Keratinocyte (primary cell): ENCODE data around the gene PPP1R37. TPM values are rescaled to one million over a fixed set of nuclear protein-coding genes. Genes with fewer than 3 reads are reported as not detected.

Experiments used
- DNase-seq: peaks from one replicate; pipeline ENCODE4 v3.0.0-alpha.2; 2011; ENCODE audit warnings: low read depth, missing footprints, low spot score
- FAIRE-seq: peaks from 2 replicates; lab custom pipeline; 2011; peaks lifted over from hg19 to GRCh38; lab: Jason Lieb, UNC
- H2AFZ ChIP-seq: 2 replicates; pipeline ENCODE4 v1.6.0; 2012; ENCODE audit warnings: low read length, control low read depth, inconsistent platforms; ENCODE audit not compliant: control insufficient read depth
- H3K27ac ChIP-seq: 2 replicates; pipeline ENCODE4 v1.5.1; 2011; ENCODE audit warnings: low read length; ENCODE audit not compliant: control insufficient read depth, insufficient read depth
- H3K27me3 ChIP-seq: 3 replicates; pipeline ENCODE4 v1.6.0; 2011; ENCODE audit warnings: low read length; ENCODE audit not compliant: control insufficient read depth, insufficient read depth; ENCODE audit errors: extremely low read depth
- H3K36me3 ChIP-seq, 2 experiments: 2 replicates in 1 of 2; 3 replicates in 1 of 2; pipeline ENCODE4 v1.5.1; 2011; ENCODE audit warnings: low read length in 2 of 2, mild to moderate bottlenecking in 1 of 2; ENCODE audit not compliant: control insufficient read depth in 2 of 2, insufficient read depth in 2 of 2; ENCODE audit errors: extremely low read depth in 1 of 2
- H3K4me1 ChIP-seq: 3 replicates; pipeline ENCODE4 v1.5.1; 2011; ENCODE audit warnings: low read length; ENCODE audit not compliant: control insufficient read depth, insufficient read depth; ENCODE audit errors: extremely low read depth
- H3K4me2 ChIP-seq: 3 replicates; pipeline ENCODE4 v1.6.0; 2011; ENCODE audit warnings: low read depth, low read length; ENCODE audit not compliant: control insufficient read depth, insufficient read depth; ENCODE audit errors: extremely low read depth
- H3K4me3 ChIP-seq, 3 experiments: fragments of 200-600 bp in 1 of 3; sonication (generic) in 1 of 3; 2 replicates in 2 of 3; 3 replicates in 1 of 3; pipeline ENCODE4 v1.5.1; 2011 to 2016; ENCODE audit warnings: low read length in 3 of 3, mild to moderate bottlenecking in 3 of 3, control low read depth in 2 of 3, inconsistent platforms in 1 of 3, low read depth in 1 of 3, mixed read lengths in 1 of 3, mixed run types in 1 of 3, moderate library complexity in 1 of 3; ENCODE audit not compliant: control insufficient read depth in 2 of 3, insufficient read depth in 2 of 3; ENCODE audit errors: extremely low read depth in 1 of 3
- H3K79me2 ChIP-seq: 2 replicates; pipeline ENCODE4 v1.6.0; 2012; ENCODE audit warnings: low read length; ENCODE audit not compliant: control insufficient read depth, insufficient read depth
- H3K9ac ChIP-seq: 3 replicates; pipeline ENCODE4 v1.6.0; 2011; ENCODE audit warnings: low read length; ENCODE audit not compliant: control insufficient read depth, insufficient read depth; ENCODE audit errors: extremely low read depth
- H3K9me1 ChIP-seq: 3 replicates; pipeline ENCODE4 v1.6.0; 2011; ENCODE audit warnings: low read length; ENCODE audit not compliant: control insufficient read depth, insufficient read depth; ENCODE audit errors: extremely low read depth
- H3K9me3 ChIP-seq: 2 replicates; pipeline ENCODE4 v1.5.1; 2012; ENCODE audit warnings: low read depth, low read length; ENCODE audit not compliant: control insufficient read depth
- H4K20me1 ChIP-seq: 3 replicates; pipeline ENCODE4 v1.6.0; 2011; ENCODE audit warnings: low read length; ENCODE audit not compliant: control insufficient read depth, insufficient read depth; ENCODE audit errors: extremely low read depth
- CTCF ChIP-seq, 3 experiments: IDR thresholded peaks in 1 of 3; conservative IDR thresholded peaks in 1 of 3; optimal IDR thresholded peaks in 1 of 3; 2 replicates in 2 of 3; 3 replicates in 1 of 3; pipeline versions ENCODE3 to v1.5.1; 2011; ENCODE audit warnings: low read length in 3 of 3, mild to moderate bottlenecking in 3 of 3, moderate library complexity in 2 of 3, control low read depth in 1 of 3, inconsistent platforms in 1 of 3; ENCODE audit not compliant: insufficient read depth in 2 of 3; ENCODE audit errors: extremely low read depth in 1 of 3
- EZH2 ChIP-seq: IDR thresholded peaks from one replicate; pipeline ENCODE4 v1.6.1; 2012; ENCODE audit warnings: inconsistent platforms, mild to moderate bottlenecking, low read length, moderate library complexity
- dilution Hi-C: fragments of 300-500 bp; cut with MboI; formaldehyde crosslinking; loops from one replicate; pipeline ENCODE4 v1.7.0; 2020; ENCODE audit warnings: low sequenced_read_pairs; ENCODE audit not compliant: extremely low pct_ligation_motif_present
- polyA plus RNA-seq, 5 experiments: library from polyadenylated mRNA; depleted of rRNA in 3 of 5; stranded (reverse) in 3 of 5; stranded (forward) in 1 of 5; unstranded in 1 of 5; fragments of >200 nt; gene quantifications; 1 replicate in 1 of 5; 2 replicates in 3 of 5; 3 replicates in 1 of 5; pipeline versions ENCODE4 v1.2.1 to v1.2.3, GENCODE V29; 2011 to 2012; ENCODE audit warnings: missing spikeins in 2 of 5, low read depth in 1 of 5, low replicate concordance in 1 of 5

PPP1R37 gene
- polyA plus RNA-seq, 1 donor (not counting 4 experiments of a cell fraction or from before 2014, with no cell fraction given), result 8.6 TPM

DNA sequence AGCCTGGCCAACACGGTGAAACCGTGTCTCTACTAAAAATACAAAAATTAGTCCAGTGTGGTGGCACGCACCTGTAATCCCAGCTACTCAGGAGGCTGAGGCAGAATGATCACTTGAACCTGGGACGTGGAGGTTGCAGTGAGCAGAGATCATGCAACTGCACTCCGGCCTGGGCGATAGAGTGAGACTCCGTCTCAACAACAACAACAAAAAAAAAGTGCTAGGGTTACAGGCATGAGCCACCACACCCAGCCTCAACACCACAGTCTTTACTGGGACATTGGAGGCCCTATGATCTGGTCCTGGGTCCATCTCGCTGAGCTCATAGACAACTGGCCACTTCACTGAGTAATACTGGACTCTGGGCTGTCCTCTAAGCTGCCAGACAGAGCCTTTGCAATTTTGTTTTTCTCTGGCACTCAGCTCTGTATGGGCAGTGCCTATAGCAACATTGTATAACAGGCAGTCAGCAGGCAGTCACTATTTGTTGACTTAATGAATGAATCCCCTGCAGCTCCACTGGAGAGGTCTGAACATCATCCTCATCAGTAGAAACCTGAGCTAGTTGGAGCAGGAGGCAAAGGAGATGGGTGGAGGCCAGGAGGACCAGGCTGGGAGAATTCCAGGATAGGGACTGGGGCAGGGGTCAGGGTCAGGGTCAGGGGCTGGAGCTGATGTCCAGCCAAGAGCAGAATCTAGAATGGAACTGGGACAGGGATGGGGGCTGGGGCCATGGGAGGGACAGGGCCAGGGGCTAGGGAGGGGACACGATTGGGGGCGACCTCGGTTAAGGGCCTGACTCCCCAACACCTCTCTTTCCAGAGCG lies 93.7 kb downstream of the PPP1R37 start:
- H3K4me1 ChIP-seq, result peaks cover 3% of the 10 kb centered on the region
- H2AFZ ChIP-seq, result no peak overlapping the region
- dilution Hi-C loops, result no loop called here
- no peak overlapping the region for H3K27ac ChIP-seq
- no peak overlapping the region for H3K9ac ChIP-seq
- no peaks in the 10 kb centered on the region for H3K27me3 ChIP-seq
- TF ChIP-seq CTCF (optimal IDR thresholded peaks at IDR 0.05 in 1 of 3, IDR thresholded peaks at IDR 0.05 in 1 of 3, conservative IDR thresholded peaks at IDR 0.05 in 1 of 3; ENCODE audit: extremely low read depth in 1 of 3, insufficient read depth in 2 of 3, low read length in 3 of 3) (no peak), EZH2 (no peak)
- no peaks in the 10 kb centered on the region for H3K9me1 ChIP-seq
- no peak overlapping the region for H3K4me3 ChIP-seq
- H3K36me3 ChIP-seq, result no peaks in the 10 kb centered on the region
- DNase-seq, result no peak
- H3K4me2 ChIP-seq, result no peak overlapping the region
- no peak for FAIRE-seq
- peaks cover 1% of the 10 kb centered on the region for H3K79me2 ChIP-seq
- no peaks in the 10 kb centered on the region for H4K20me1 ChIP-seq
- H3K9me3 ChIP-seq, result no peaks in the 10 kb centered on the region

- H3K27ac ChIP-seq, result no peak overlapping the region
- TF ChIP-seq EZH2 (no peak), CTCF (optimal IDR thresholded peaks at IDR 0.05 in 1 of 3, IDR thresholded peaks at IDR 0.05 in 1 of 3, conservative IDR thresholded peaks at IDR 0.05 in 1 of 3; ENCODE audit: extremely low read depth in 1 of 3, insufficient read depth in 2 of 3, low read length in 3 of 3) (peak; percentile 54 to 73 (median 64))
- H3K4me3 ChIP-seq, result no peak overlapping the region
- no peak for FAIRE-seq
- H3K9ac ChIP-seq, result no peak overlapping the region
- peaks cover 4% of the 10 kb centered on the region for H3K4me1 ChIP-seq
- no peaks in the 10 kb centered on the region for H3K9me3 ChIP-seq
- H2AFZ ChIP-seq, result no peak overlapping the region
- H3K27me3 ChIP-seq, result no peaks in the 10 kb centered on the region
- dilution Hi-C loops, result no loop called here
- H3K9me1 ChIP-seq, result no peaks in the 10 kb centered on the region
- DNase-seq, result no peak
- H3K36me3 ChIP-seq, result no peaks in the 10 kb centered on the region
- H3K79me2 ChIP-seq, result no peaks in the 10 kb centered on the region
- no peak overlapping the region for H3K4me2 ChIP-seq
- no peaks in the 10 kb centered on the region for H4K20me1 ChIP-seq
Measured at GRCh38 chr19:45187421-45188100, 94.6 kb downstream of the PPP1R37 start.
